Ovary (tissue), 9 donors: ENCODE data around the gene ARHGAP45. TPM values are rescaled to one million over a fixed set of nuclear protein-coding genes. Genes with fewer than 3 reads are reported as not detected.

ENCODE experiments used
- DNase-seq, 5 donors: peaks; one replicate each; pipeline ENCODE4 v3.0.0-alpha.2; 2019 to 2020
- H3K27ac ChIP-seq, 2 donors: fragments of 200-600 bp; one replicate each; pipeline versions ENCODE4 v1.5.1 to v1.8.0; 2019 to 2022
- H3K27me3 ChIP-seq: fragments of 200-600 bp; one replicate; pipeline ENCODE4 v1.8.0; 2022
- H3K36me3 ChIP-seq: fragments of 200-600 bp; sonication (generic); one replicate; pipeline ENCODE4 v1.5.1; 2019
- H3K4me1 ChIP-seq: one replicate; pipeline ENCODE4 v1.8.1; 2013; ENCODE audit warnings: mild to moderate bottlenecking, moderate library complexity; ENCODE audit not compliant: insufficient read depth
- H3K4me3 ChIP-seq: fragments of 200-600 bp; sonication (generic); one replicate; pipeline ENCODE4 v1.5.1; 2017
- H3K9me3 ChIP-seq, 2 donors: fragments of 200-600 bp in 1 of 2; sonication (generic) in 1 of 2; one replicate each; pipeline versions ENCODE4 v1.5.1 to v1.8.1; 2013 to 2019; ENCODE audit warnings: mild to moderate bottlenecking in 1 of 2, moderate library complexity in 1 of 2
- EP300 ChIP-seq: sonication (generic); formaldehyde crosslinking; IDR thresholded peaks from one replicate; pipeline ENCODE4 v1.6.1; 2017; ENCODE audit warnings: antibody characterized with exemption
- POLR2A ChIP-seq: fragments of 450-650 bp; IDR thresholded peaks from one replicate; pipeline ENCODE4 v1.6.1; 2017; ENCODE audit warnings: antibody characterized with exemption, mild to moderate bottlenecking, moderate library complexity
- WGBS, 3 donors: extraction: QIAGEN DNeasy Blood & Tissue Kit in 1 of 3; methylation state at CpG; one replicate each; pipeline versions ENCODE4 v1.1.5 to v1.1.7; 2013 to 2017; 5-methylcytosine and 5-hydroxymethylcytosine counted together
- intact Hi-C, 4 donors: fragments of 100-400 bp; cut with DNase I; formaldehyde crosslinking; loops; one replicate each; pipeline versions ENCODE4 v1.11.0 to v1.15.1; 2022 to 2023
- polyA plus RNA-seq, 2 donors: library from polyadenylated mRNA; stranded (reverse); fragments of 200-250 nt in 1 of 2; fragments of 350-450 nt in 1 of 2; fragmentation: Illumina TruSeq in 1 of 2; extraction: RNeasy Lipid Tissue Mini Kit (QIAGEN cat#74804) in 1 of 2; gene quantifications; one replicate each; pipeline ENCODE4 v1.2.3, GENCODE V29; 2013 to 2014
- total RNA-seq, 7 donors: library from RNA; depleted of rRNA in 2 of 7; stranded (reverse); fragments of >200 nt in 2 of 7; fragmentation: NEBNext Ultra II Directional in 3 of 7; extraction: Animal tissue kit (Norgen Biotek cat#: 25700) in 3 of 7; gene quantifications; one replicate each; pipeline versions ENCODE4 v1.1.0 to v1.2.4, GENCODE V29; 2016 to 2023
- TF ChIP-seq, protein P1 (sequence below), 3 donors: fragments of 450-650 bp in 2 of 3; fragments of 200-600 bp in 1 of 3; IDR thresholded peaks; one replicate each; pipeline versions ENCODE4 v1.5.1 to v1.8.0; 2016 to 2022; ENCODE audit warnings: antibody characterized with exemption in 3 of 3, mild to moderate bottlenecking in 1 of 3
- donor health status: DM: no; HTN: no; CAD: no; lungs with moderate emphysema.
- donor health status: DM: no; HTN: no; CAD: no.
- donor health status: Bipolar disorder and iron deficiency.
- donor health status: DM: yes; HTN: yes; CAD: no.
- donor health status: DM: no; HTN: no; CAD: no.
- donor health status: DM: yes; HTN: yes; CAD: no.

ARHGAP45 gene
- total and polyA plus RNA-seq, 9 donors: 1.0 to 10.6 (median 7.0) TPM

DNA sequence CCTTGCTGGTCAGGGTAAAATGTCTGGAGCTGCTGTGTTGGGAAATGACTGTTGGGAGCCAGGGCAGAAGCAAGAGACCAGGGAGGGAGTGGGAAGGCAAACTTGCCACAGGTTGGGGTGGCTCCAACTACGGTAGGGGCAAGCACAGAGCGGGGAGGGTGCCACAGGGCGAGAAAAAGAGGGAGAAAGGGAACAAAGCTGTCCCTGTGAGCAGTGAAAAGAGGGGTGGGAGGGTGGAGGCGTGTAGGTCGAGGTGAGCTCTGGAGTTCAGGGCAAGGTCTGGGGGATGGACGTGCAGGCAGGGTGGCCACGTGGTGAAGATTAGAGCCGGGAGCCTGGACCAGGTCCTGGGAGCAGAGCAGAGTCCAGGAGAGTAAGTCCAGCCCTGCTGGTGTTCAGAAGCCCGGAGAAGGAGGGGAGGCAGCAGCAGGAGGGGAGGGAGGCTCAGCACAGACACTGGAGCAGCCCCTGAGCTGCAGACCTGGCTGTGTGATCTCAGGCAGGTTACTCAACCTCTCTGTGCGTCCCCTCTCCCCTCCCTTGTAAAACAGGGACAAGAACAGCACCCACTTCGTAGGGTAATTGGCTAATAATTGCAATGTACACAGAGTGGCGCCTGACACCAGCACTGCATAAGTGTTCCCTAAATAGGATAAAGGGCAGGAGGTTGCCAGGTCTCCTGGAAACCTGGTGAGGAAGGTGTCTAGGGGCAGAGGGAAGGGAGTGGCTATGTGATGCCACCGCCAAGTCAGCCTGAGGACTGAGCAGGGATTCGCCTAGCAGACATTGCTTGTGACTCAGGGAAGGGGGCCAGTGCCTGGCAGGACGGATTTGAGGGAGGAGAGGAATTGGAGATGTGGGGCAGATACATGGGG is 31.4 kb downstream of the ARHGAP45 start:
- H3K27ac ChIP-seq: peak overlapping the region; percentile 24 to 45
- H3K27me3 ChIP-seq: no peaks in the 10 kb centered on the region
- H3K4me3 ChIP-seq: no peak overlapping the region
- peaks cover 29% of the 10 kb centered on the region for H3K4me1 ChIP-seq
- no peaks in the 10 kb centered on the region for H3K36me3 ChIP-seq
- no peak for DNase-seq
- intact Hi-C loops: loop anchor here in 2 of 4 donors (5.0 kb wide), 2 partner anchors 71 to 81 kb away; partner anchors contain the start of gene CNN2 (in 1 of the 2)
- no peaks in the 10 kb centered on the region for H3K9me3 ChIP-seq
- TF ChIP-seq POLR2A (no peak), EP300 (no peak)
- TF ChIP-seq, protein P1, sequence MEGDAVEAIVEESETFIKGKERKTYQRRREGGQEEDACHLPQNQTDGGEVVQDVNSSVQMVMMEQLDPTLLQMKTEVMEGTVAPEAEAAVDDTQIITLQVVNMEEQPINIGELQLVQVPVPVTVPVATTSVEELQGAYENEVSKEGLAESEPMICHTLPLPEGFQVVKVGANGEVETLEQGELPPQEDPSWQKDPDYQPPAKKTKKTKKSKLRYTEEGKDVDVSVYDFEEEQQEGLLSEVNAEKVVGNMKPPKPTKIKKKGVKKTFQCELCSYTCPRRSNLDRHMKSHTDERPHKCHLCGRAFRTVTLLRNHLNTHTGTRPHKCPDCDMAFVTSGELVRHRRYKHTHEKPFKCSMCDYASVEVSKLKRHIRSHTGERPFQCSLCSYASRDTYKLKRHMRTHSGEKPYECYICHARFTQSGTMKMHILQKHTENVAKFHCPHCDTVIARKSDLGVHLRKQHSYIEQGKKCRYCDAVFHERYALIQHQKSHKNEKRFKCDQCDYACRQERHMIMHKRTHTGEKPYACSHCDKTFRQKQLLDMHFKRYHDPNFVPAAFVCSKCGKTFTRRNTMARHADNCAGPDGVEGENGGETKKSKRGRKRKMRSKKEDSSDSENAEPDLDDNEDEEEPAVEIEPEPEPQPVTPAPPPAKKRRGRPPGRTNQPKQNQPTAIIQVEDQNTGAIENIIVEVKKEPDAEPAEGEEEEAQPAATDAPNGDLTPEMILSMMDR (IDR thresholded peaks at IDR 0.05): no peak
- 41 to 47% (median 46%) methylated on average over 15 of the region's 15 CpGs for WGBS, 3 donors

DNA sequence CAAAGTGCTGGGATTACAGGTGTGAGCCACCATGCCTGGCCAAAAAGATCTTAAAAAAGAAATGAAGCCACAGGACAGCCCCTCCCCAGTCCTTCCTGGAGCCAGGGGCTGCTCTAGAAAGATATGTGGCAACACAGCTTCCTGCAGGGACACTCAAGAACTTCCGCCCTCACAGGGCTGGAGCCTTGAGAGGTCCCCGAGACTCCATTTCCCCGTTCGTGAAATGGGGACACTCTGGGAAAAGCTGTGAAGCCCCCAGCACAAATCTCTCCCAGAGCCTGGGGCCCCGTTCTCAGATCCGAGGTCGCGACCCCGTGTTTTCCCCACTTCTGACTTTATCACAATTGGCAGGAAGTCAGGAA is 34.4 kb downstream of the ARHGAP45 start:
- H3K27me3 ChIP-seq: no peaks in the 10 kb centered on the region
- DNase-seq: peak in 2 of 5 donors; percentile 55 to 62
- no peak overlapping the region for H3K4me3 ChIP-seq
- peak overlapping the region; percentile 84 to 88 for H3K27ac ChIP-seq
- no peaks in the 10 kb centered on the region for H3K9me3 ChIP-seq
- intact Hi-C loops: loop anchor here in 3 of 4 donors (5.0 to 10.0 kb wide), 3 partner anchors 71 to 177 kb away; partner anchors contain the start of genes ARID3A (in 1 of the 3), RNU6-2 (in 1 of the 3), SBNO2 (in 1 of the 3) and TMEM259 (in 1 of the 3)
- H3K36me3 ChIP-seq: no peaks in the 10 kb centered on the region
- TF ChIP-seq, protein P1 (IDR thresholded peaks at IDR 0.05): no peak
- TF ChIP-seq EP300: no peak
- TF ChIP-seq POLR2A: no peak
- 21 to 27% (median 25%) methylated on average over 9 of the region's 9 CpGs for WGBS, 3 donors
- H3K4me1 ChIP-seq: peaks cover 31% of the 10 kb centered on the region

DNA sequence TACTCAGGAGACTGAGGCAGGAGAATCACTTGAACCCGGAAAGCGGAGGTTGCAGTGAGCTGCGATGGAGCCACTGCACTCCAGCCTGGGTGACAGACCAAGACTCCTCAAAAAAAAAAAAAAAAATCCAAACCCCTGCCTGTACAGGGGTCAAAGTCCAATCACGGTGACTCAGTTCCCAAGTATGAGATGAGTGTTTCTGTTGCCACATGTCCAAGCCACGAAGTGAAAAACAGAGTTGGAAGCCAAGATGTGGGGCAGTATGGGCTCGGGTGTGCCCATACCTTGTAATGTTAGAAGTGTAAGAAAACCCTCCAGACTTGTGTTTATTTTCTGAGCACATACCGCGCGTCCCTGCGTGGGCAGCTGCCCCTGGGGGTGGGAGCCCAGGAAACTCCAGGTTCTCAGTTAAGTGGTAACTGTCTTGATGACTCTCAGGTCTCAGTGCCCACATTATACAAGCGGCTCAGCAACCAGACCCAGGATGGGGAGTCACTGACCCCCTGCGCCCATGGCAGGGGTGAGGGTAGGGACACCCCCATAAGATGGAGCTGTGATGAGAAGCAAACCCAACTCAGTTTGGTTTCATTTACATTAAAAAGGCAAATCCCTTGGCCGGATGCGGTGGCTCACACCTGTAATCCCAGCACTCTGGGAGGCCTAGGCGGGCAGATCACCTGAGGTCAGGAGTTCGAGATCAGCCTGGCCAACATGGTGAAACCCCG is 35.6 kb downstream of the ARHGAP45 start:
- intact Hi-C loops: loop anchor here in 3 of 4 donors (5.0 to 10.0 kb wide), 3 partner anchors 70 to 178 kb away; partner anchors contain the start of genes ARID3A (in 1 of the 3), RNU6-2 (in 1 of the 3), SBNO2 (in 1 of the 3) and TMEM259 (in 1 of the 3)
- Histone ChIP-seq H3K27ac (peak overlapping the region; percentile 84 to 88), H3K4me1 (peaks cover 31% of the 10 kb centered on the region), H3K4me3 (no peak overlapping the region), H3K36me3 (no peaks in the 10 kb centered on the region), H3K27me3 (no peaks in the 10 kb centered on the region), H3K9me3 (no peaks in the 10 kb centered on the region)
- TF ChIP-seq, protein P1 (IDR thresholded peaks at IDR 0.05): no peak
- TF ChIP-seq EP300 (peak; percentile 43), POLR2A (no peak)
- DNase-seq: peak; percentile 52 to 83 (median 67)
- 33 to 40% (median 37%) methylated on average over 17 of the region's 17 CpGs for WGBS, 3 donors

DNA sequence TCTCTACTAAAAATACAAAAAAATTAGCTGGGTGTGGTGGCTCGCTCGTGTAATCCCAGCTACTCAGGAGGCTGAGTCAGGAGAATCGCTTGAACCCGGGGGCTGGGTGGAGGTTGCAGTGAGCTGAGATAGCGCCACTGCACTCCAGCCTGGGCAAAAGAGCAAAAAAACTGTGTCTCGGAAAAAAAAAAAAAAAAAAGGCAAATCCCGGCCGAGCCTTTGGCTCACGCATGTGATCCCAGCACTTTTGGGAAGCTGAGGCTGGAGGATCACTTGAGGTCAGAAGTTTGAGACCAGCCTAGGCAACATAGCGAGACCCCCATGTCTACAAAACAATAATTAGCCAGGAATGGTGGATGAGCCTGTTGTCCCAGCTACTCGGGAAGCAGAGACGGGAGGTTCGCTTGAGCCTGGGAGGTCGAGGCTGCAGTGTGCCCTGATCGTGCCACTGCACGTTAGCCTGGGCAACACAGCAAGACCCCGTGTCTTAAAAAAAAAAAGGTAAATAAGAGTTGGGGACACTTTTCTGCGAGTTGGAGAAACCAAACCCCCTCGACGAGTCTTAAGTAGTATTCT is 36.3 kb downstream of the ARHGAP45 start:
- WGBS, 3 donors: 22 to 27% (median 27%) methylated on average over 20 of the region's 20 CpGs
- no peak for TF ChIP-seq POLR2A
- TF ChIP-seq EP300: no peak
- TF ChIP-seq, protein P1 (IDR thresholded peaks at IDR 0.05): no peak
- intact Hi-C loops: loop anchor here in 3 of 4 donors (5.0 to 10.0 kb wide), 3 partner anchors 69 to 178 kb away; partner anchors contain the start of genes ARID3A (in 1 of the 3), RNU6-2 (in 1 of the 3), SBNO2 (in 1 of the 3) and TMEM259 (in 1 of the 3)
- H3K9me3 ChIP-seq: no peaks in the 10 kb centered on the region
- peaks cover 29% of the 10 kb centered on the region for H3K4me1 ChIP-seq
- H3K27me3 ChIP-seq: no peaks in the 10 kb centered on the region
- H3K27ac ChIP-seq: peak overlapping the region; percentile 84 to 88
- no peaks in the 10 kb centered on the region for H3K36me3 ChIP-seq
- DNase-seq: peak in 1 of 5 donors; percentile 41
- H3K4me3 ChIP-seq: peak overlapping the region; percentile 34
